PC-3 (cell line): ENCODE measurements around the gene OLFML2B.

ENCODE experiments used
- EZH2 ChIP-seq: fragments of 300-600 bp; sonication (generic); IDR thresholded peaks from one replicate; pipeline ENCODE4 v1.6.1; 2017; ENCODE audit warnings: antibody characterized with exemption, mild to moderate bottlenecking, low read length; ENCODE audit not compliant: unreplicated experiment
- TF ChIP-seq, protein P1 (sequence below): fragments of 300-600 bp; sonication (generic); conservative IDR thresholded peaks from 2 replicates; pipeline ENCODE4 v1.5.1; 2017; ENCODE audit warnings: antibody characterized with exemption, low read depth, mild to moderate bottlenecking, low read length

DNA sequence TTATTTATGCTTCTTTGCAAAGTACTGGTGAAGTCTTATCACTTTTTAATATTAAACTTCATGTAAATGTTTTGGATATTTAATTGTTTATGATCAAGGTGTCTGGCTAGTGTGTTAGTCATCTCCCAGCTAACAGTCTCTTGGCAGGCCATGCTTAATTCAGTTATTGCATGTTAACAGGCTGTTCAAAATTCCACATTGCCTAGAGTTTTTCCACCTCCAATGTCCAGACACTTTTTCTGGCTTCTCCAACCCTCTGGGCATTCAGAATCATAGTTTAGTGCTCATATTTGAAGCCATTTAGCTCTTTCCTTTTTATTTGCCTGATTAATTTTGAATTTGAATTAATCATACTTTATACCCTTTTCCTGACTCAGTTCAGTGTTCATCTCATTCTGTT is 69.2 kb downstream of the OLFML2B start:
- TF ChIP-seq, protein P1, sequence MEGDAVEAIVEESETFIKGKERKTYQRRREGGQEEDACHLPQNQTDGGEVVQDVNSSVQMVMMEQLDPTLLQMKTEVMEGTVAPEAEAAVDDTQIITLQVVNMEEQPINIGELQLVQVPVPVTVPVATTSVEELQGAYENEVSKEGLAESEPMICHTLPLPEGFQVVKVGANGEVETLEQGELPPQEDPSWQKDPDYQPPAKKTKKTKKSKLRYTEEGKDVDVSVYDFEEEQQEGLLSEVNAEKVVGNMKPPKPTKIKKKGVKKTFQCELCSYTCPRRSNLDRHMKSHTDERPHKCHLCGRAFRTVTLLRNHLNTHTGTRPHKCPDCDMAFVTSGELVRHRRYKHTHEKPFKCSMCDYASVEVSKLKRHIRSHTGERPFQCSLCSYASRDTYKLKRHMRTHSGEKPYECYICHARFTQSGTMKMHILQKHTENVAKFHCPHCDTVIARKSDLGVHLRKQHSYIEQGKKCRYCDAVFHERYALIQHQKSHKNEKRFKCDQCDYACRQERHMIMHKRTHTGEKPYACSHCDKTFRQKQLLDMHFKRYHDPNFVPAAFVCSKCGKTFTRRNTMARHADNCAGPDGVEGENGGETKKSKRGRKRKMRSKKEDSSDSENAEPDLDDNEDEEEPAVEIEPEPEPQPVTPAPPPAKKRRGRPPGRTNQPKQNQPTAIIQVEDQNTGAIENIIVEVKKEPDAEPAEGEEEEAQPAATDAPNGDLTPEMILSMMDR, result no peak
- no peak for TF ChIP-seq EZH2
